ENCODE data around the gene ASTN2. TPM values are rescaled to one million over a fixed set of nuclear protein-coding genes. Genes with fewer than 3 reads are reported as not detected.
"Not testable (repeated sequence)": the region's sequence is repeated elsewhere in the genome, so short reads cannot be mapped to it uniquely, and the experiment has no call there.

Gene ASTN2
- total RNA-seq, 3 donors from 2014 or later = 1.7 to 1.8 (median 1.7) TPM

- Mint-ChIP-seq H3K4me1 (ENCODE audit: low read depth) (no peaks in the 10 kb centered on the region), H3K27me3 (ENCODE audit: low read depth) (no peaks in the 10 kb centered on the region), H3K9me3 (no peaks in the 10 kb centered on the region), H3K36me3 (ENCODE audit: insufficient read depth) (no peaks in the 10 kb centered on the region), H3K4me3 (no peak overlapping the region)
- no peak for ATAC-seq
- no peak for DNase-seq
Measured at GRCh38 chr9:116924462-116925110, 490.3 kb downstream of the ASTN2 start.

- DNase-seq; H3K36me3 Mint-ChIP-seq (ENCODE audit: insufficient read depth); H3K4me1 Mint-ChIP-seq (ENCODE audit: low read depth); H3K27me3 Mint-ChIP-seq (ENCODE audit: low read depth); ATAC-seq; H3K9me3 Mint-ChIP-seq; H3K4me3 Mint-ChIP-seq: not testable (repeated sequence)
Measured at GRCh38 chr9:116917895-116918508, 496.9 kb downstream of the ASTN2 start.

- Mint-ChIP-seq H3K4me3 (no peak overlapping the region), H3K27me3 (ENCODE audit: low read depth) (no peaks in the 10 kb centered on the region), H3K4me1 (ENCODE audit: low read depth) (no peaks in the 10 kb centered on the region), H3K36me3 (ENCODE audit: insufficient read depth) (no peaks in the 10 kb centered on the region), H3K9me3 (no peaks in the 10 kb centered on the region)
- no peak for ATAC-seq
- DNase-seq = no peak
Measured at GRCh38 chr9:116913536-116913935, 501.3 kb downstream of the ASTN2 start.

GRCh38 chr9:116910201-116910600, 504.7 kb downstream of the ASTN2 start:
- Mint-ChIP-seq H3K27me3 (ENCODE audit: low read depth) (peaks cover 2% of the 10 kb centered on the region), H3K9me3 (no peaks in the 10 kb centered on the region), H3K36me3 (ENCODE audit: insufficient read depth) (no peaks in the 10 kb centered on the region), H3K4me3 (no peak overlapping the region), H3K4me1 (ENCODE audit: low read depth) (no peaks in the 10 kb centered on the region)
- ATAC-seq (no peak), DNase-seq (no peak)

GRCh38 chr9:116907989-116908388, 506.9 kb downstream of the ASTN2 start:
- no peaks in the 10 kb centered on the region for H3K36me3 Mint-ChIP-seq (ENCODE audit: insufficient read depth)
- H3K9me3 Mint-ChIP-seq = peaks cover 4% of the 10 kb centered on the region
- H3K4me1 Mint-ChIP-seq (ENCODE audit: low read depth) = no peaks in the 10 kb centered on the region
- ATAC-seq (no peak), DNase-seq (no peak)
- peaks cover 2% of the 10 kb centered on the region for H3K27me3 Mint-ChIP-seq (ENCODE audit: low read depth)
- H3K4me3 Mint-ChIP-seq = no peak overlapping the region

GRCh38 chr9:116905171-116905588, 509.7 kb downstream of the ASTN2 start:
- H3K4me3 Mint-ChIP-seq = no peak overlapping the region
- H3K4me1 Mint-ChIP-seq (ENCODE audit: low read depth) = no peaks in the 10 kb centered on the region
- no peaks in the 10 kb centered on the region for H3K36me3 Mint-ChIP-seq (ENCODE audit: insufficient read depth)
- H3K9me3 Mint-ChIP-seq = peaks cover 6% of the 10 kb centered on the region
- ATAC-seq = no peak
- DNase-seq = no peak
- peaks cover 2% of the 10 kb centered on the region for H3K27me3 Mint-ChIP-seq (ENCODE audit: low read depth)

GRCh38 chr9:116904165-116904564, 510.7 kb downstream of the ASTN2 start:
- Mint-ChIP-seq H3K27me3 (ENCODE audit: low read depth) (peaks cover 2% of the 10 kb centered on the region), H3K9me3 (peaks cover 11% of the 10 kb centered on the region), H3K4me1 (ENCODE audit: low read depth) (no peaks in the 10 kb centered on the region), H3K36me3 (ENCODE audit: insufficient read depth) (no peaks in the 10 kb centered on the region), H3K4me3 (no peak overlapping the region)
- DNase-seq (no peak), ATAC-seq (no peak)

DNA sequence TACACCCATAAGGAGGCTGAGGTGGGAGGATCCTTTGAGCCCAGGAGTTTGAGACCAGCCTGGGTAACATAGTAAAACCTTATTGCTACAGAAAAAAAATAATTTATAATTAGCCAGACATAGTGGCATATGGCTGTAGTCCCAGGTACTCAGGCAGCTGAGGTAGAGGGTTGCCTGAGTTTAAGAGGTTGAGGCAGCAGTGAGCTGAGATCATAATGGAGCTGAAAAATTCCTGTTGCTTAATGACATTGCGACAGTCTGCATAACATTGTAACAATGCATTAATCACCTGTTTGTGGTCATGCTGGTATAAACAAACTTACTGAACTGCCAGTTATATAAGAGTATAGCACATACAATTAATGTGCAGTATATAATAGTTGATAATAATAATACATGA, 513.6 kb downstream of the ASTN2 start:
- ATAC-seq (no peak), DNase-seq (no peak)
- Mint-ChIP-seq H3K36me3 (ENCODE audit: insufficient read depth) (no peaks in the 10 kb centered on the region), H3K4me3 (no peak overlapping the region), H3K4me1 (ENCODE audit: low read depth) (no peaks in the 10 kb centered on the region), H3K27me3 (ENCODE audit: low read depth) (no peaks in the 10 kb centered on the region), H3K9me3 (peaks cover 15% of the 10 kb centered on the region)

- ATAC-seq (no peak), DNase-seq (no peak)
- peaks cover 15% of the 10 kb centered on the region for H3K9me3 Mint-ChIP-seq
- H3K36me3 Mint-ChIP-seq (ENCODE audit: insufficient read depth) = no peaks in the 10 kb centered on the region
- no peaks in the 10 kb centered on the region for H3K4me1 Mint-ChIP-seq (ENCODE audit: low read depth)
- H3K27me3 Mint-ChIP-seq (ENCODE audit: low read depth) = no peaks in the 10 kb centered on the region
- no peak overlapping the region for H3K4me3 Mint-ChIP-seq
Measured at GRCh38 chr9:116900543-116900942, 514.3 kb downstream of the ASTN2 start.

- no peak for DNase-seq
- Mint-ChIP-seq H3K4me3 (no peak overlapping the region), H3K36me3 (ENCODE audit: insufficient read depth) (no peaks in the 10 kb centered on the region), H3K9me3 (peaks cover 15% of the 10 kb centered on the region), H3K4me1 (ENCODE audit: low read depth) (no peaks in the 10 kb centered on the region), H3K27me3 (ENCODE audit: low read depth) (no peaks in the 10 kb centered on the region)
- no peak for ATAC-seq
Measured at GRCh38 chr9:116900007-116900367, 514.9 kb downstream of the ASTN2 start.

DNA sequence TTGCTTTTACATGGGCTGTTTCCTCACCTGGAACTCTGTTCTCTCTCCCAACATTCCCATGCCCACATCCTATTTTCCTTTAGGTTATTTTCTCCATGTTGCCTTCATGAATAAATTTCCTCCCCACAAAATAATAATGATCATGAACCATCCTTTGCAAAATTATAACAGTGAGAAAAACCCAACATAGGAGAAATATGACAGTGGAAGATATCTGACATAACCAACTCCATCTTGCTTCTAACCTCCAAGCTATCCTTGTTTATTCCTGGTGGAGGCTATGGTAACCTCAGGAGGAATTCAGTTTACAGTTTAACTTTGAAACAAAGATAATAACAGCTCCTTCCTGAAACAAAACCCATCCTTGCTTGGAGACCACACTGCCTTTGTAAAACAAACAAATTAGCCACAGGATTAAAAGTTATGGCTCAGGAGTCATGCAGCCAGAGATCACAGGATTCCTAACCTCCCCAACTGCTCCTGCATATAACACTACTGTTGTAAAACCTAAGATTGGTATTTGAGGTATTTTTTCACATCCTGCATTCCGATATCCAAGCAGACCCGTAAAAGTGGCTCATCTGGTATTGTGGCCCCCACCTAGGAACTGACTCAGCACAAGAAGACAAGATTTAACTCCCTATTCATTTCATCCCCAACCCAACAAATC, 515.4 kb downstream of the ASTN2 start:
- no peaks in the 10 kb centered on the region for H3K4me1 Mint-ChIP-seq (ENCODE audit: low read depth)
- DNase-seq (no peak), ATAC-seq (no peak)
- no peaks in the 10 kb centered on the region for H3K36me3 Mint-ChIP-seq (ENCODE audit: insufficient read depth)
- peaks cover 15% of the 10 kb centered on the region for H3K9me3 Mint-ChIP-seq
- H3K4me3 Mint-ChIP-seq = no peak overlapping the region
- no peaks in the 10 kb centered on the region for H3K27me3 Mint-ChIP-seq (ENCODE audit: low read depth)

GRCh38 chr9:116898131-116898530, 516.7 kb downstream of the ASTN2 start:
- DNase-seq; ATAC-seq; H3K36me3 Mint-ChIP-seq (ENCODE audit: insufficient read depth); H3K4me1 Mint-ChIP-seq (ENCODE audit: low read depth); H3K27me3 Mint-ChIP-seq (ENCODE audit: low read depth); H3K4me3 Mint-ChIP-seq: not testable (repeated sequence)
- H3K9me3 Mint-ChIP-seq = peaks cover 13% of the 10 kb centered on the region

DNA sequence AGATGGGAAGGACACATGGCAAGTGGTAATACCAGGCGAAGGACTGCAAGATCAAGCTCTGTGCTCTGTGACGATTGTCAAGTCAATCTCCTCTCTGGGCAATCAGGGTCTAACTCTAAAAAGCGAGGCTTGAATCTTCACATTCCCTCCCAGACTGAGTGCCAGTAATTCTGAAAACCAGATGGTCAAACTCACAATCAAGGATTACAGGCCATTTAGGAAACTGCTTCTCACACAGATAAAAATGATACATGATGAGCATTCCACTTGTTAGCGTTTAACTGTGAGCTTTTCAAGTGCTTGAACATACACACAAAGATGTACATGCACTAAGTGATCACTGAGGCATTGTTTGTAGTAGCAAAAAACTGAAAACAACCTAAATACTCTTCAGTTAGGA, 517.7 kb downstream of the ASTN2 start:
- Mint-ChIP-seq H3K4me1 (ENCODE audit: low read depth) (no peaks in the 10 kb centered on the region), H3K27me3 (ENCODE audit: low read depth) (no peaks in the 10 kb centered on the region), H3K4me3 (no peak overlapping the region), H3K36me3 (ENCODE audit: insufficient read depth) (no peaks in the 10 kb centered on the region), H3K9me3 (peaks cover 9% of the 10 kb centered on the region)
- ATAC-seq = no peak
- DNase-seq = no peak

DNA sequence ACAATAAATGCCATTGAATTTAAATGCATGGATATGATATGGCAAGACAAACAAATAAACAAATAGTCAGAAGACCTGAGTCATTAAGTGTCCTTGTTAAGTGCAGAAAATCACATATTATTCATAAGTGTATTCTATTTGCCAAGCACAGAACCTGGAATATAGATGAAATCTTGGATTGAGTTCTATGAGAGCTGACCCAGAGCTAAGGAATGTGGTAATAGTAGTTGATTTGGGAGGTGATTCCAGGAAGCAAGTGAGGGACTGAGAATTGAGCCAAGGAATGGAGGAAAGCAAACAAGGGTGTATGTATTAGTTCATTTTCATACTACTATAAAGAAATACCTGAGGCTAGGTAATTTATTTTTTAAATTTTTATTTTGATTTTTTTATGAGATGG, 518.9 kb downstream of the ASTN2 start:
- no peaks in the 10 kb centered on the region for H3K27me3 Mint-ChIP-seq (ENCODE audit: low read depth)
- H3K4me1 Mint-ChIP-seq (ENCODE audit: low read depth) = no peaks in the 10 kb centered on the region
- no peaks in the 10 kb centered on the region for H3K36me3 Mint-ChIP-seq (ENCODE audit: insufficient read depth)
- ATAC-seq (no peak), DNase-seq (no peak)
- no peak overlapping the region for H3K4me3 Mint-ChIP-seq
- H3K9me3 Mint-ChIP-seq = peaks cover 9% of the 10 kb centered on the region

- H3K36me3 Mint-ChIP-seq (ENCODE audit: insufficient read depth) = no peaks in the 10 kb centered on the region
- H3K4me1 Mint-ChIP-seq (ENCODE audit: low read depth) = no peaks in the 10 kb centered on the region
- DNase-seq (no peak), ATAC-seq (no peak)
- no peak overlapping the region for H3K4me3 Mint-ChIP-seq
- no peaks in the 10 kb centered on the region for H3K9me3 Mint-ChIP-seq
- no peaks in the 10 kb centered on the region for H3K27me3 Mint-ChIP-seq (ENCODE audit: low read depth)
Measured at GRCh38 chr9:116891424-116891823, 523.4 kb downstream of the ASTN2 start.
